PC-3 (cell line): ENCODE measurements around the gene PDSS1.

Source experiments
- EZH2 ChIP-seq: fragments of 300-600 bp; sonication (generic); IDR thresholded peaks from one replicate; pipeline ENCODE4 v1.6.1; 2017; ENCODE audit warnings: antibody characterized with exemption, mild to moderate bottlenecking, low read length; ENCODE audit not compliant: unreplicated experiment
- EZH2phosphoT487 ChIP-seq: fragments of 300-600 bp; sonication (generic); IDR thresholded peaks from 2 replicates; pipeline ENCODE4 v1.6.1; 2018; ENCODE audit warnings: mild to moderate bottlenecking, antibody characterized with exemption, low read length, borderline replicate concordance
- TF ChIP-seq, protein P1 (sequence below): fragments of 300-600 bp; sonication (generic); conservative IDR thresholded peaks from 2 replicates; pipeline ENCODE4 v1.5.1; 2017; ENCODE audit warnings: antibody characterized with exemption, low read depth, mild to moderate bottlenecking, low read length

DNA sequence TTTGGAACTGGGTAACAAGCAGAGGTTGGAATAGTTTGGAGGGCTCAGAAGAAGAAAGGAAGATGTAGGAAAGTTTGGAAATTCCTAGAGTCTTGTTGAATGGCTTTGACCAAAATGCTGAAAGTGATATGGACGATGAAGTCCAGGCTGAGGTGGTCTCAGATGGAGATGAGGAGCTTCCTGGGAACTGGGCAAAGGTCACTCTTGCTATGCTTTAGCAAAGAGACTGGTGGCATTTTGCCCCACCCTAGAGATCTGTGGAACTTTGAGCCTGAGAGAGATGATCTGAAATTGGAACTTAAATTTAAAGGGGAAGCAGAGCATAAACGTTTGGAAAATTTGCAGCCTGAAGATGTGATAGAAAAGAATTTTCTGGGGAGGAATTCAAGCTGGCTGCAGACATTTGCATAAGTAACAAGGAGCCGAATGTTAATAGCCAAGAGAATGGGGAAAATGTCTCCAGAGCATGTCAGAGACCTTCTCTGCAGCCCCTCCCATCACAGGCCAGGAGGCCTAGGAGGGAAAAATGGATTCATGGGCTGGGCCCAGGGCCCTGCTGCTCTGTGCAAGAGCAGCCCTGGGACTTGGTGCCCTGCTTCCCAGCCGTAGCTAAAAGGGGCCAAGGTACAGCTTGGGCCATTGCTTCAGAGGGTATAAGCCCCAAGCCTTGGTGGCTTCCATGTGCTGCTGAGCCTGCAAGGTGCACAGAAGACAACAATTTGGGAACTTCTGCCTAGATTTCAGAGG, 3.6 kb downstream of the PDSS1 start:
- TF ChIP-seq, protein P1, sequence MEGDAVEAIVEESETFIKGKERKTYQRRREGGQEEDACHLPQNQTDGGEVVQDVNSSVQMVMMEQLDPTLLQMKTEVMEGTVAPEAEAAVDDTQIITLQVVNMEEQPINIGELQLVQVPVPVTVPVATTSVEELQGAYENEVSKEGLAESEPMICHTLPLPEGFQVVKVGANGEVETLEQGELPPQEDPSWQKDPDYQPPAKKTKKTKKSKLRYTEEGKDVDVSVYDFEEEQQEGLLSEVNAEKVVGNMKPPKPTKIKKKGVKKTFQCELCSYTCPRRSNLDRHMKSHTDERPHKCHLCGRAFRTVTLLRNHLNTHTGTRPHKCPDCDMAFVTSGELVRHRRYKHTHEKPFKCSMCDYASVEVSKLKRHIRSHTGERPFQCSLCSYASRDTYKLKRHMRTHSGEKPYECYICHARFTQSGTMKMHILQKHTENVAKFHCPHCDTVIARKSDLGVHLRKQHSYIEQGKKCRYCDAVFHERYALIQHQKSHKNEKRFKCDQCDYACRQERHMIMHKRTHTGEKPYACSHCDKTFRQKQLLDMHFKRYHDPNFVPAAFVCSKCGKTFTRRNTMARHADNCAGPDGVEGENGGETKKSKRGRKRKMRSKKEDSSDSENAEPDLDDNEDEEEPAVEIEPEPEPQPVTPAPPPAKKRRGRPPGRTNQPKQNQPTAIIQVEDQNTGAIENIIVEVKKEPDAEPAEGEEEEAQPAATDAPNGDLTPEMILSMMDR = no peak
- TF ChIP-seq EZH2 = no peak
- TF ChIP-seq EZH2phosphoT487 = no peak
